ENCODE results near the gene RFXANK. TPM values are rescaled to one million over a fixed set of nuclear protein-coding genes. Genes with fewer than 3 reads are reported as not detected.
"Not testable (repeated sequence)": the region's sequence is repeated elsewhere in the genome, so short reads cannot be mapped to it uniquely, and the experiment has no call there.

The RFXANK gene, protein sequence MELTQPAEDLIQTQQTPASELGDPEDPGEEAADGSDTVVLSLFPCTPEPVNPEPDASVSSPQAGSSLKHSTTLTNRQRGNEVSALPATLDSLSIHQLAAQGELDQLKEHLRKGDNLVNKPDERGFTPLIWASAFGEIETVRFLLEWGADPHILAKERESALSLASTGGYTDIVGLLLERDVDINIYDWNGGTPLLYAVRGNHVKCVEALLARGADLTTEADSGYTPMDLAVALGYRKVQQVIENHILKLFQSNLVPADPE
- 82.1 TPM for polyA plus RNA-seq (2013, experiment 1 of 2; ENCODE audit: insufficient read length)
- 82.8 TPM for polyA plus RNA-seq (2013, experiment 2 of 2; ENCODE audit: insufficient read length)

DNA sequence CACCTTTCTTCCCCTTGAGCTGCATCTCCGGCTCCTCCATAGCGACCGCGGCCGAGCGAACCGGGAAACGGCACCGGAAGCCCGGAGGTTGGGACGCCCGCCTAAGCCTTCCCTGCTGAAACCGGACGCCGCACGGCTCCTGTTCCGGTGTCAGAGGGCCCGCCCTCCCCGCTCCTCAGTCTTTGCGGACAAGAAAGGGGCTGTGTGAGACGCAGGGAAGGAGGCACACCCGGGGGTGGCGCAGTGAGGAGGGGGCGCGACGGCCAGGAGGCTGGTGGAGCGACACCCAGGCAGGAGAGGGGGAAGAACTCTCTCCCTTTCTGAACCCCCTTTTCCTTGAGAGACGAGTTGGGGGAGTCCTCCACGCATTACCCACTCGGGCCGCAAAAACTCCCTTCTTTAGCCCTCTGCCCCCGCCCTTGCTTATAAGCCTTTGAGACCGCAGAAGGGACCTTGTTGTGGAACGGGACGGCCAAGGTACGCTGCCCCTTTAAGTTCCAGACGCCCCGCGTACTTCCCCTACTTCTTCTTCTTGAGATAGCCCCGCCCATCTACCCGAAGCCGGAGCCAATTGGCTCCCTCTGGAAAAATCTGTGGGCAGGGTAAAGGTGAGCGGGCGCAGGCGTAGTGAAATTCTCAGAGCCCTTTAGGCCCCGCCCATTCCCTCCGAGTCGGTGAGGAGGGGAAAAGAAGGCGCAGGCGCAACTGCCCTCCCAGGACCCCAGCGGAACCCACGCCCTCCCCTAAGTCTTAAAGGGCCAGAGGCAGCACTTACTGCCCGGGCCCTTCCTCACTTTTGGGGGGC is at the start of gene RFXANK, which contains the start of gene BORCS8:
TSS of gene RFXANK (plus strand) at position 181 of the 805 bp plus-strand sequence. CDS start 1,689 bp downstream, outside the sequence.
TSS of gene BORCS8 (minus strand) at position 75 of the 805 bp plus-strand sequence. CDS start at position 40, 35 bp downstream.
- peak; percentile 100 for DNase-seq

DNA sequence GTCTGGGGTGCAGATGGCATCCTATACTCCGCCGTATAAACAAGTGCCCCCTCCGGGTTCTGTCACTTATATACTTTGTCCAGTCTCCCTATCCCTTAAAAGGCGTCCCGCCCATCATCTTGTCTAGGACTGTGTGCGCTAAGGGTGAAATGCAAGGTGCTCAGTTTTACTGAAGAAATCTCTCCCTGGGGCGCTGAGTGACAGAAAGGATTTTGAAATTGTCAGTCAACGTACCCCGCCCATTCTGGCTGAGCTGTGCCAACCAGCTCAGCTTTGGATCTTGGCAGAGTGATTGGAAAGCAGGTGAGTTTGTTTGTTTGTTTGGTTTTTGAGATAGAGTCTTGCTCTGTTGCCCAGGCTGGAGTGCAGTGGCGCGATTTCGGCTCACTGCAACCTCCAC is 49.7 kb upstream of the RFXANK start:
- no peak for DNase-seq

DNA sequence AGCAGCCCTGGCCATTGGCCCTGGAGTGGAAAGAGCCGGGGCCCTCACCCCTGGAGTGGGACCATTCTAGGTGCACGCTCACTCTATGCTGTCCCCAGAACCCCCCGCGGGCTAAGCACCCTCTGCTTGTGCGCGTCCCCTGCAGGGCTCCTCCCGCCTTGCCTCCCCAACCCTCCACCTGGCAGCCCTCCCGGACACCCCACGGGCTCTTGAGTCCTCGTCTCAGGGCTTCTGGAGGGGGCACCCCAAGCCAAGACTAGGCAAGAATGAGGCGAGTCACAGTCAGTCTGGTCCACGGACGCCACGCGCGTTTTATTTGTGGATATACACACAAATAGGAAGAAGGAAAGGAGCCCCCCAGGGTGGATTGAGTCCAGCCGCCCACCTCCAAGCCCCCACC is 46.8 kb upstream of the RFXANK start:
- no peak for DNase-seq

DNA sequence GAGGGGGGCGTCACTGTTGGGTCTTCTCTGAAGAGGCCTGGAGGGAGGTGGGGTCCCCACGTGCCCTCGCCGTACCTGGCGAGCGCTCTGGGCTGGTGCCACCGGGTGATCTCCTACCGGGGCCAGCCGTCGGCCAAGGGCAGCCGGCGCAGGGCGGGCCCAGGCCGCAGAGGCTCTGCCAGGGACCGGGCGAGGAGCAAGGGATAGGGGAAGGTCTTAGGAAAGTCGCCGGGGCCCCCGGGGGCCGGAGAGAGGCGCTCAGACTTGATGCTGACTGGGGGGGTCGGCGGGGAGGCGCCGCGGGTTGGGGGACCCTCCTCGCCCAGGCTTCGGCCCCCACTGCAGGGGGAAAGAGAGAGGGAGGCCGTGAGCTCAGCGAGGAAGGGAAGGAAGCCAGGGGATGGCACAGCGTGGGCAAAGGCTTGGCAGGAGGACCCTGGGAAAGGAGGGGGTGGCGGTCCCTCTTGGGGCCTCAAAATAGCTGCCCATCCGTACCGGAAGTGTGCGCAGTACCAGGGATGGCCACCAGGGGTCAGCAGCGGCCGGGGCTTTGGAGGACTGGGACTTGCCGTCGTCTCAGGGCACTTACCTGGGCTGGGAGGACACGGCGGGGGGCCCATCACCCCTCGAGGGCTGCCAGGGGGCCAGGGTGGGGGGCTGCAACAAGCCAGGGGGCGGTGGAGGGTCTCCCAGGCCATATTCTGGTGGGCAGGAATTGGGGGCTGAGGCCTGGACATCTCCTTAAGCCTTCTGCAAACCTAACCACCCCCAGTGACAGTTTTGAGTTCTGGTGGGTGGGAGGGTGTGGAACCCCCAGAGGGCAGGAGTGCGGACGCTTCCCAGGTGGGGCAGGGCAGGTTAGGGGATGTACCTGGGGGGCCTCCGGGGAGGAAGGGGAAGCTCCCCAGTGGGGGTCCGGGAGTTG is 46.1 kb upstream of the RFXANK start:
- DNase-seq: peak; percentile 53

DNA sequence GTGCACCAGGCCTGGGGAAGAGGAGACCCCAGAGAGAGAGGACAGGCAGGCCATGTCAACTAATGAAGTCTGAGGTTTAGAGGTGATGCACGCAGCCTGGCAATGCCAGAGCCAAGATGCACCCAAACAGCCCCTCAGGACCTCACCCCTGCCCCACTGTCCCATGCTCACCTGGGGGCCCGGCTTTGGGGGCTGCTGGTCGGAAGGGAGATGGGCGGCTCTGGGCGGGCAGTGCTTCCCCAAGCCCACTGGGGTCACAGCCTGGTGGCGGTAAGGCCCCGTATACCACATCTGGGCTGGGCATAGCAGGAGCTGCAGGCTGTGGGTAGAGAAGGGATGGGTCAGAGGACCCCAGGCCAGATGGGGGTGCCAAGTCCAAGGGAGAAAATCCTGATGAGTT is 45.2 kb upstream of the RFXANK start:
- DNase-seq: no peak

DNA sequence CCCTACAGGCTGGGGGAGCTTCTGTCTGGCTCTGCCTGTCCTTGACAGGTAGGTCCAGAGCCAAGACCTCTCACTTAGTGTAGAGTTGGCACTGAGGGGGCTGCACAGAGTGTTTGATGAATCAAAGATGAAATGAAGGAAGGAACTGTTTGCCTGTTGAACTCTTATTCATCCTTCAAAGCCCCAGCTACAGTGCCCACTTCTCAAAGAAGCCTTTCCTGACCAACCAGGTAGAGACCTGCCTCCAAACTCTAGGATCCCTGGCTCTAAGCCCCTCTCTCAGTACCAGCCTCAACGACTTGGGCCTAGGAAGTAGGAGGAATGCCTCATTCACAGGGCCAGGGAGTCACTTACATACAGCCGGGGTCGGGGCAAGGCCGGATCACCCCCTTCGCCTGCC is 44.7 kb upstream of the RFXANK start:
- DNase-seq: no peak

DNA sequence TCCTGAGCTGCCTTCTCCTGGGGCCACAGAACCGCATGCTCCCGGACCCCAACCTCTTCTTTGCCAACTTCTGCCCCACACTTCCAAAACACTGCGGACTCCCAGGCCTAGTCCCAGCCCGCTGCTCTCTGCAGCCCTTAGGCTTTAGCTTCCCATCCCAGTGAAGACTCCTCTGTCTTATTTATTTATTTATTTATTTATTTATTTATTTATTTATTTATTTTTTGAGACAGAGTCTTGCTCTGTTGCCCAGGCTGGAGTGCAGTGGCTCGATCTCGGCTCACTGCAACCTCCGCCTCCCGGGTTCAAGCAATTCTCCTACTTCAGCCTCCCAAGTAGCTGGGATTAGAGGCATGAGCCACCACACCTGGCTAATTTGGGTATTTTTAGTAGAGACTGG is 43.6 kb upstream of the RFXANK start:
- not testable (repeated sequence) for DNase-seq

DNA sequence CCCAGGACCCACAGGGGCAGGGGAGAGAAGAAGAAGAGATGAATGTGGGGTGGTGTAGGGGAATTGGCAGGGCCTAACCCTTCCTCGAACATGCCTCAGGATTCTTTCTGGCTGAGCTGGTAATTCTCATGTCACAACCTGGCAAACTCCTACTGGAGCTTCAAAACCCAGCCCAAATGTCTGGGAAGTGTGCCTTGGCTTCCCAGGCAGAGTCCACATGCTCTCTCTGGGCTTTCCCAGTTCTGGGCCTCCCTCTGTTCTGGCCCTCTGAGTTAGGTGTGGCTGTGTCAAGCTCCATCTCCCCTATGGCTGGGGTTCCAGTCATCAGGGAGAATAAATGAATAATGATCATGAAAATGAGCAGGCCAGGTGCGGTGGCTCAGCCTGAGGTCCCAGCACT is 42.6 kb upstream of the RFXANK start:
- DNase-seq: no peak

DNA sequence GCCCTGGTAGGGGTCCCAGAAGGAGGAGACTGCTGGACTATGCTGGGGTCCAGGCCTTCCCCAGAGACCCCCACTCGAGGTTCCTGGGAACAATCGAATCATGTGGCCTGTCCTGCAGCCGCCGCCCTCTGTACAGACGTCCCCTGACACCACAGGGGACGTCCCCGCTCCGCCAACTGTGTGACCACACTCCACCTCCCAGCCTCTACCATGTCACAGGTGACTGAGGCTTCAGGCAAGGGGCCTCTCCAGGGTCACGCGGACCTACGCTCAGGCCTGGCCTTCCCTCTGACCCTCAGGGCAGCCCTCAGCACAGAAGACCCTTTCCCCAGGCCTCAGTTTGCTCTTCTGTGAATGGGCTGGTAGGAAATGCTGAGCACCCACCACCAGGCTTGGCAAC is 40.6 kb upstream of the RFXANK start:
- DNase-seq: no peak

DNA sequence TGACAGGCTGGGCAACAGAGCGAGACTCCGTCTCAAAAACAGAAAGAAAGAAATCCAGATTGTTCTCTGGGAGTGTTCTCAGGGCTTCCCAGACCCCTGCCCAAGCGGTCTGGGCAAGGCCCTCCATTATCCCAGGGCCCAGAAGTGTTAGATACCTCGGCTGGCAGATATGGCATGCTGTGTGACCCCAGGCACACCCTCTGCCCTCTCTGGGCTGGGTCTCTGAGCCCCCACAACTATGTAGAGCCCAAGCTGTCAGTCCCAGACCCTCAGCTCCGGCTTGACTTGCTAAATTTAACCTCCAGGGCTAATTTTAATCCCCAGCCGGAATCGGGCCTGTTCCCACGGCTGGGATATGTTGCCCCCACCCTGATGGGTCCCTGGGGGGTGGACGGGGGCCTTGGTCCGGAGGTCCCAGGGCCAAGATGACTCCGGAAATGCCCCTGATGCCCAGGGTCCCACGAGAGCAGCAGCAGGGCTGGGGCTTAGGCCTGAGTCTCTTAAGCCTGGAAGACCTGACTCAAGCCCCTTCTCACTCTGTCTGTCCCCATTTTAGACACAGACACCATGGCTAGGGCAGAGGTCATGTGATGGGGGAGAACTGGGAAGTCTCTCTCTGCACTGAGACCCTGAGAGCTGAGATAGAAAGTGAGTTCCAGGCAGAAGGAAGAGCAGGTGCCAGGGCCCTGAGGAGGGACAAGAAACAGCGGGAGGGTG is 39.2 kb upstream of the RFXANK start:
- DNase-seq: no peak

DNA sequence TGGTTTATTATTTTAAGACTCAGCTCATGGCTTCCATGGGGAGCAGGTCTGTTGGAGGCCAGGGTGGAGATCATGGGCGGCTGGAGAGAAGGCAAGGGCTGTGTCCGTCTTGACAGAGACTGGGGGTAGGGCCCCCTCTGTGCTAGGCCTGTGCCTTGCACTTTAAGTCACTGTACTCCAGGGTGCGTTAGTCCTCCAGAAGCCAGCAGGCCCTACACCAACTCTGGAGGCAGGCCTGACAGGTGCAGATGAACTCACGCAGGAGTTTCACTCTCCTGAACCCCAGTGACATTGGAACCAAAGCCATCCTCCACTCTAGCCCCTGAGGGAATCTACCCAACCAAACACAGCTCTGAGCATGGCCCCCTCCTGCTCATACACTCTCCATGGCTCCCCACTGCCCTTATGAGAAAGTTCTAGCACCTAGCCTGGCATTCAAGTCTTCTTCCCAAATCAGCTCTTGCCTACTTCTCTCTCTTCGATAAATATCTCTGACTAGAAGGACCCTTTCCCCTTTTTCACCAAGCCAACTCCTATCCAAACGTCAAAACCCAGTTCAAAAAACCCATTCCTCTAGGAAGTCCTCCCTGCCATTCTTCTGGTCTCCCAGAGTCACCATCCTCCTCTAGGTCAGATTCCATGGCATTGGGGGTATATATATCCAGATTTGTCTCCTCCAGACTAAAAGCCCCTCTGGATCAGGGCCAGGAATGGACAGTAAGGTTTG is 37.1 kb upstream of the RFXANK start:
- DNase-seq: no peak

DNA sequence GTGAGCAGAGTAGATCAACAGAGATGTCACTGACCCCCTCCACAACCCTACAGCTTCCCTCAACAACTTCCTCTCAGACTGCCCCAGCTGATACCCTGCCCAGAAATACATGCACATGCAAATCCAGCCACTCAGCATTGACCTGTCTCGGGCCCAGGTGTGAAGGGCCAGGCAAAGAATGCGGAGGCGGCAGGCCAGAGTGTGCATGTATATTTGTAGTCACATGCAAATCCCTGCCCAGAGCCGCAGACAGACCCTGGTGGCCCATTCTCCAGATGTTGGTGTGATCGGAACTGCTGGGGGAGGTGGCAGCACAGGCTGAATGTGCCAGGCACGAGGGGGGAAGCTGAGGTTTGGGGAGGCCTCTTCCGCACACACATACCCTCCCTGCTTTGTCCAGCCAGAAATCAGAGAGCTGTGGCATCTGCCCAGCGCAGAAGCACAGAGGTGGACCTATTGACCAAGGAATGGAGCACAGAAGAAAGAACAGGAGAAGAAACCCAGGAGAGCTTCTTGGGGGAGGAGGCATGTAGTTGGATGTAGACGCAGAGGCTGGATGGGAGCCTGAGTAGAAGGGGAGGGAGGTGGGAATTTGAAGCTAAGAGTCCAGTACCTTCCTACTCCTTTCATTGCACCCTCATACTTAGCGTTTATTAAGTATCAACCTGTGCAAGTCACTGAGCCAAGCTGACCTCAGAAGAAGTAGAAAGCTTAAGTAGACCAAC is 36.4 kb upstream of the RFXANK start:
- no peak for DNase-seq

DNA sequence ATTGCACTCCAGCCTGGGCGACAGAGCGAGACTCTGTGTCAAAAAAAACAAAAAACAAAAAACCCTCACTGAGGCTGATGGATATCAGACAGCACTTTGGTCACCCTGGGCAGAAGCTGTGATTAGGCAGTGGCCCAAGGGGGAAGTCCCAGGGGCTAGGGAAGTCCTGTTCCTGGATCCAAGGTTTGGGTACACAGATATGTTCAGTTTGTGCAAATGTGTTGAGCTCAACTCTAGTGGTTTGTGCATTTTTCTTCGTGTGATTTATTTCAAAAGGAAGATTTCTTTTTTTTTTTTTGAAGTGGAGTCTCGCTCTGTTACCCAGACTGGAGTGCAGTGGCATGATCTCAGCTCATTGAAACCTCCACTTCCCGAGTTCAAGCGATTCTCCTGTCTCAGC is 34.2 kb upstream of the RFXANK start:
- DNase-seq: no peak

DNA sequence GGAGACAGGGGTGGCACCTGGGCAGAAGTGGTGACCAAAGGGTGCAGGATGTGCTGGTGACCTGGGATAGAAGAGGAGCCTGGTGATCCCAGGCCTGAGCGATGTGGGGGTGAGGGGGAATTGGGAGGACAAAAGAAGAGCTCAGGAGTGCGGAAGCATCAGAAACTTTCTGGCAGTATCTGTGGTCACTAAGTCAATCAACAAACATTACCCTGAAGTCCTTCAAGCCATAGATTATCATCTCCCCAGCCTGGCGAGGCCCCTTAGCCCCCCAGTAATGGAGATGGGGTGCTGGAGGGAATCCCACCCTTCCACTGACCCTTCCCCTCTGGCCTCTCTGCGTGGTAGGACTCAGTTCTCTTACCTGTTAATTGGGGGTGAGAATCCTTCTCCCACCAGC is 32.5 kb upstream of the RFXANK start:
- DNase-seq: no peak

DNA sequence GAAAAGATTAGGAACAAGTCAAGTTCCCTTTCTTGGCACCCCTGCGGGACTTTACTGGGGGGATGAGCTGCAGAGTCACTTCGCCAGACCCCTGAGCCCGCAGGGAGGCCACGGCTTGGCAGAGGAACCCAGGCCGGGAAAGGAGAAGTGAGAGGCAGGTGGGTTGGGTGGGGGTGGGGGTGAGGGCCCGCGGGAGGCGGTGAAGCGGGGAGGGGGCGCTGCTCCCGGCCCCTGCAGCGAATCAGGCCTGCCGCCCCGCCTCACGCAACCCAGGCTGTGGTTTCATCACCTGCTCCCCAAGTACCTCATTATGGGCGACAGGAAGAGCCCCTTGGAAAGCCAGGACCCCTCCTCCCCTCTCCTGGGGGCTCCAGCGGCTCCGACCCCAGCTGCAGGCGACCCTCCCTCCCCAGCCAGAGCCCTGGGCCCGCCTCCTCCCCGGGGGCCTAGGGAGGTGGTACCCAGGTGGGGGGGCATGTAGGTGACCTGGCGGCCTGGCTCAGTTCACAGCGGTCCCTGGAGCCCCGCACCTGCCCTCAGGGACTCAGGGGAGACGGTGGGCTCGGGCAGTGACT is 31.5 kb upstream of the RFXANK start:
- no peak for DNase-seq

DNA sequence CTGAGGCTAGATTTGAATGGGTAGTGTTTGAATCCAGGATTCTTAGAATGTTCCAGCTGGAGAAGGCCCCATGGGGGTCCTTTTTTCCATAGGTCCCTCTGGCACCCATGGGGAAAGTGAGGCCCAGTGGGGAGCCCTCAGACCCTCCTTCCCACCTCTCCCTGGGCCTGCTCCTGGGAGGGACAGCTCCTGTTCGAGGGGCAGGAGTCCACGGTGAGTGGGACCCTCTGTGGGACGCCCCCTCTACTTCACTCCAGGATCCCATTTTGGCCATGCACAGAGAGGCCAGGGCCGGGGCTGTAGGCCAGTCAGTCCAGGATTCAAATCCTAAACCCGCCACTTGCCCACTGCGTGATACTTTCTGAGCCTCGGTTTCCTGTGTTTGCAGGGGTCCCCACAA is 29.6 kb upstream of the RFXANK start:
- no peak for DNase-seq

DNA sequence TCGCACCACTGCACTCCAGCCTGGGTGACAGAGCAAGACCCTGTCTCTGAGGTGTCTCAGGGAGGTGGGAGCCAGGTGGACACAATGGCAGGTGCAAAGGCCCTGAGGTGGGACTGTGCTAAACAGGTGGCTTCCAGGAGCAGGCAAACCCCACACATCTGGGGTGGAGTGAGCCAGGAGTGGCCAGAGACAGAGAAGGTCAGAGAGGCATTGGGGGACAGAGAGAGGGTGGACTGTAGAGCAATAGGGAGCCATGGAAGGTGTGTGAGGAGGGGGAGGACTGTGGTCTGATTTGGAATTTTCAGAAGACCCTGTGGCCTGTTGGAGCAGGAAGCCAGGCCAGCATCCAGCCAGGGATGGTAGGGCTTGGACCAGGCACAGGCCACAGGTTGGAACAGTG is 26.7 kb upstream of the RFXANK start:
- no peak for DNase-seq

DNA sequence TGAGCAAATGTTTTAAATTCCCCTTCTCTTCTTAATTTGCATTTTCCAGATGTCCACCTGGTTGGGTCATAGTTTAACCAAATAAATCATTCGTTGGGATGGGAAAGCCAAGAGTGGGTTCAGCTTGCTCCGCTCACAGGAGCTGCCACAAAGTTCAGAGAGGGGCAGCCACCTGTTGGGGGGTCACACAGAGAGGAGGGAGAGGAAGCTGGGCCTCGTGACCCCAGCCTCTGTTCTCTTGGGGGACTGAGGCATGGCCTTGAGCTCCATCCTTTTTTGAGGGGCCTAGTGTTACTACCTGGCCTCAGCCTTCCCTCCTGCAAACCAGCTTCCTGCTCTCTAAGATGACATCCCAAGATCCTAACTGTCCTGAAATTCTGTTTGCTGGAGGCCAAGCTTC is 24.4 kb upstream of the RFXANK start:
- no peak for DNase-seq

DNA sequence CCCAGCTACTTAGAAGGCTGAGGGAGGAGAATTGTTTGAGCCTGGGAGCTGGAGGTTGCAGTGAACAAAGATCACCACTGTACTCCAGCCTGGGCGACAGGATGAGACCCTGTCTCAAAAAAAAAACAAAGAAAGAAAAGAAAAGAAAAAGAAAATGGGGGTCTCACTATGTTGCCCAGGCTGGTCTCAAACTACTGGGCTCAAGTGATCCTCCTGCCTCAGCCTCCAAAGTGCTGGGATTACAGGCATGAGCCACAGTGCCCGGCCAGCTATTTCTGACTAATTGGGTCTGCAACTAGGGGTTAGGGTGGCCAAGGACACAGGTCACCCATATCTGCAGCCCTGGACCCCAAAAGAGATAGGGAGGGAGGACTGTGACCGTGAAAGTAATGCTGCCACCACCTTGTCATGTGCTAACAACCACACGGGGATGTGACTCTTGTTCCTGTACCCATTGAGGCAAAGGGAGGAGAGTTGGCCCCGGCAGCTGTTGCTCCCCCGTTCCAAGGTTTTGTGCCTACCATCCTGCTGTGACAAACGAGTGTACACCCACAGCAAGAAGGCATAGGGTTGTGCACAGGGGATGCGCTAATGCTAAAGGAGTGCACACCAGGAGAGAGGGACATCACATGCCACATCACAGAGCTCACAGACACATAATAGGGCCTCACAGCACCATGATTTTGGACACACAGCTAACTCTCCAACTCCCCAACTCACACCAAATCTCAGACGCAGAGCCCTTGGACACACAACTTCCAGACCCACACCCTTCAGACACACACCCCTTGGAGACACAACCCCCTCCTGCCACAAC is 22.6 kb upstream of the RFXANK start:
- DNase-seq: no peak

Data from fibroblast of skin of abdomen (primary cell).